H1 (cell line): ENCODE data around the gene OTOL1. TPM values are rescaled to one million over a fixed set of nuclear protein-coding genes. Genes with fewer than 3 reads are reported as not detected.

Experiments used
- CTCF ChIA-PET: fragments of 300-600 bp; sonication (Branson Sonifier 250); formaldehyde crosslinking; loops from one replicate; lab custom pipeline; 2021; ENCODE audit not compliant: partially characterized antibody; lab: Charles Lee
- POLR2A ChIA-PET: fragments of 300-600 bp; sonication (Branson Sonifier 250); formaldehyde crosslinking; loops from one replicate; lab custom pipeline; 2021; ENCODE audit warnings: inconsistent platforms; ENCODE audit not compliant: partially characterized antibody; lab: Charles Lee
- DNase-seq, 2 experiments: peaks; one replicate each; pipeline versions ENCODE4 v3.0.0 to v3.0.0-alpha.2; 2010 to 2022; ENCODE audit warnings: low spot score in 2 of 2, low read depth in 1 of 2, mixed read lengths in 1 of 2
- FAIRE-seq: peaks from 2 replicates; lab custom pipeline; 2011; peaks lifted over from hg19 to GRCh38; lab: Jason Lieb, UNC
- H2AFZ ChIP-seq: 2 replicates; pipeline ENCODE4 v1.8.1; 2012; ENCODE audit warnings: low read length, inconsistent platforms
- H2AK5ac ChIP-seq: 2 replicates; pipeline ENCODE4 v1.6.1; 2013; ENCODE audit warnings: low read depth, low read length
- H2BK120ac ChIP-seq: replicated peaks from 2 replicates; pipeline ENCODE3; 2013; ENCODE audit warnings: low read depth, low read length, inconsistent platforms
- H2BK12ac ChIP-seq: 2 replicates; pipeline ENCODE4 v1.6.1; 2013; ENCODE audit warnings: low read depth, low read length
- H2BK15ac ChIP-seq: 2 replicates; pipeline ENCODE4 v1.6.1; 2013; ENCODE audit warnings: low read length
- H2BK20ac ChIP-seq: 2 replicates; pipeline ENCODE4 v1.6.1; 2013; ENCODE audit warnings: low read length
- H2BK5ac ChIP-seq: 2 replicates; pipeline ENCODE4 v1.6.1; 2013; ENCODE audit warnings: low read depth, low read length
- H3K14ac ChIP-seq: 2 replicates; pipeline ENCODE4 v1.6.1; 2013; ENCODE audit warnings: inconsistent platforms; ENCODE audit not compliant: insufficient read length
- H3K18ac ChIP-seq: 2 replicates; pipeline ENCODE4 v1.6.1; 2013; ENCODE audit warnings: low read length; ENCODE audit errors: extremely low read depth
- H3K23ac ChIP-seq: 2 replicates; pipeline ENCODE4 v1.6.1; 2013; ENCODE audit warnings: inconsistent platforms; ENCODE audit not compliant: insufficient read length
- H3K23me2 ChIP-seq: 2 replicates; pipeline ENCODE4 v1.6.1; 2013; ENCODE audit warnings: low read depth, low read length
- H3K27ac ChIP-seq: 2 replicates; pipeline ENCODE4 v1.6.1; 2011; ENCODE audit warnings: low read depth, low read length, inconsistent platforms
- H3K27me3 ChIP-seq, 4 experiments: replicated peaks in 1 of 4; 1 replicate in 1 of 4; 2 replicates in 3 of 4; pipeline versions ENCODE4 v1.6.1 to v1.8.1; 2011 to 2013; ENCODE audit warnings: low read length in 3 of 4, mild to moderate bottlenecking in 3 of 4, inconsistent platforms in 2 of 4, mixed read lengths in 2 of 4, moderate library complexity in 1 of 4; ENCODE audit not compliant: control insufficient read depth in 3 of 4, insufficient read depth in 3 of 4; ENCODE audit errors: extremely low read depth in 1 of 4
- H3K36me3 ChIP-seq, 4 experiments: 2 replicates each; pipeline versions ENCODE4 v1.6.1 to v1.8.1; 2011 to 2013; ENCODE audit warnings: mild to moderate bottlenecking in 4 of 4, low read length in 3 of 4, moderate library complexity in 2 of 4, control low read depth in 1 of 4, inconsistent platforms in 1 of 4; ENCODE audit not compliant: insufficient read depth in 4 of 4, control insufficient read depth in 2 of 4
- H3K4ac ChIP-seq: replicated peaks from 2 replicates; pipeline ENCODE3; 2013; ENCODE audit warnings: low read length, low read depth, mixed read lengths, inconsistent platforms; ENCODE audit not compliant: insufficient read length
- H3K4me1 ChIP-seq, 4 experiments: replicated peaks in 1 of 4; 1 replicate in 1 of 4; 2 replicates in 3 of 4; pipeline versions ENCODE4 v1.6.1 to v1.8.1; 2011 to 2013; ENCODE audit warnings: low read length in 3 of 4, inconsistent platforms in 2 of 4, mixed read lengths in 1 of 4; ENCODE audit not compliant: insufficient read depth in 4 of 4, control insufficient read depth in 3 of 4
- H3K4me2 ChIP-seq, 2 experiments: 2 replicates each; pipeline versions ENCODE4 v1.6.1 to v1.8.1; 2011 to 2013; ENCODE audit warnings: low read depth in 2 of 2, low read length in 2 of 2, control low read depth in 1 of 2, inconsistent platforms in 1 of 2, mild to moderate bottlenecking in 1 of 2; ENCODE audit not compliant: insufficient read depth in 1 of 2
- H3K4me3 ChIP-seq, 4 experiments: fragments of 200-600, 300-600 bp in 1 of 4; sonication (generic), shearing (Covaris generic), sonication (Bioruptor Twin) in 1 of 4; 2 replicates each; pipeline versions ENCODE4 v1.5.1 to v1.8.1; 2011 to 2016; ENCODE audit warnings: low read length in 4 of 4, low read depth in 3 of 4, control low read depth in 2 of 4, inconsistent platforms in 2 of 4, mild to moderate bottlenecking in 2 of 4, mixed read lengths in 1 of 4, moderate library complexity in 1 of 4; ENCODE audit not compliant: insufficient read depth in 2 of 4; ENCODE audit errors: extremely low read depth in 1 of 4
- H3K56ac ChIP-seq: replicated peaks from 2 replicates; pipeline ENCODE3; 2013; ENCODE audit warnings: low read depth, mild to moderate bottlenecking, mixed read lengths, low read length, inconsistent platforms; ENCODE audit not compliant: insufficient read length
- H3K79me1 ChIP-seq: 2 replicates; pipeline ENCODE4 v1.6.1; 2013; ENCODE audit warnings: low read depth, low read length, control low read depth
- H3K79me2 ChIP-seq, 2 experiments: 2 replicates each; pipeline versions ENCODE4 v1.6.1 to v1.8.1; 2012 to 2013; ENCODE audit warnings: low read length in 2 of 2, mild to moderate bottlenecking in 2 of 2, inconsistent platforms in 1 of 2; ENCODE audit not compliant: insufficient read depth in 2 of 2, control insufficient read depth in 1 of 2
- H3K9ac ChIP-seq, 4 experiments: replicated peaks in 1 of 4; 1 replicate in 1 of 4; 2 replicates in 3 of 4; pipeline versions ENCODE4 v1.6.1 to v1.8.1; 2011 to 2013; ENCODE audit warnings: low read depth in 3 of 4, low read length in 3 of 4, control low read depth in 2 of 4, mild to moderate bottlenecking in 2 of 4, moderate library complexity in 2 of 4, inconsistent platforms in 1 of 4; ENCODE audit errors: extremely low read depth in 1 of 4
- H3K9me3 ChIP-seq, 2 experiments: 2 replicates each; pipeline versions ENCODE4 v1.6.1 to v1.8.1; 2012 to 2013; ENCODE audit warnings: mild to moderate bottlenecking in 2 of 2, moderate library complexity in 2 of 2, control low read depth in 1 of 2, inconsistent platforms in 1 of 2, low read depth in 1 of 2, low read length in 1 of 2, mixed read lengths in 1 of 2; ENCODE audit not compliant: insufficient read depth in 2 of 2
- H4K20me1 ChIP-seq, 2 experiments: replicated peaks in 1 of 2; 2 replicates each; pipeline versions ENCODE3 to v1.8.1; 2011 to 2013; ENCODE audit warnings: inconsistent platforms in 2 of 2, low read length in 2 of 2, mild to moderate bottlenecking in 1 of 2; ENCODE audit not compliant: insufficient read depth in 2 of 2, control insufficient read depth in 1 of 2
- H4K5ac ChIP-seq: 2 replicates; pipeline ENCODE4 v1.6.1; 2013; ENCODE audit warnings: low read length, low read depth, mixed read lengths, inconsistent platforms; ENCODE audit not compliant: insufficient read length
- H4K8ac ChIP-seq: 2 replicates; pipeline ENCODE4 v1.8.0; 2013; ENCODE audit warnings: mild to moderate bottlenecking, moderate library complexity, low read length, inconsistent platforms; ENCODE audit not compliant: insufficient read depth; ENCODE audit errors: extremely low read depth
- H4K91ac ChIP-seq: replicated peaks from 2 replicates; pipeline ENCODE3; 2013; ENCODE audit warnings: low read length, mixed read lengths, inconsistent platforms; ENCODE audit not compliant: insufficient read length
- BACH1 ChIP-seq: IDR thresholded peaks from 2 replicates; pipeline ENCODE4 v1.6.1; 2012; ENCODE audit warnings: low read length, improper control_type of control experiment
- CBX8 ChIP-seq: fragments of 300-800, 300-1000 bp; sonication (generic); IDR thresholded peaks from 2 replicates; pipeline ENCODE4 v1.7.1; 2016; ENCODE audit warnings: low read depth, low read length, borderline replicate concordance
- HDAC2 ChIP-seq, 2 experiments: fragments of 300-600 bp in 1 of 2; sonication (generic) in 1 of 2; IDR thresholded peaks; 2 replicates each; pipeline ENCODE4 v1.6.1; 2011 to 2012; ENCODE audit warnings: low read depth in 2 of 2, low read length in 2 of 2, mild to moderate bottlenecking in 2 of 2, moderate library complexity in 2 of 2, borderline replicate concordance in 1 of 2, inconsistent platforms in 1 of 2
- MAFK ChIP-seq: IDR thresholded peaks from 2 replicates; pipeline ENCODE4 v1.6.1; 2012; ENCODE audit warnings: low read depth, mild to moderate bottlenecking, improper control_type of control experiment, low read length
- PHF8 ChIP-seq: fragments of 200-600 bp; sonication (generic); conservative IDR thresholded peaks from 2 replicates; pipeline ENCODE4 v1.7.1; 2012; ENCODE audit warnings: low read depth, mild to moderate bottlenecking, inconsistent platforms, low read length, moderate library complexity
- SP2 ChIP-seq: IDR thresholded peaks from 2 replicates; pipeline ENCODE4 v1.6.1; 2012; ENCODE audit warnings: mild to moderate bottlenecking, low read length, inconsistent platforms
- SUZ12 ChIP-seq: fragments of 200-600 bp; sonication (generic); IDR thresholded peaks from 2 replicates; pipeline ENCODE4 v1.6.1; 2012; ENCODE audit warnings: mild to moderate bottlenecking, inconsistent platforms, low read length, moderate library complexity, mixed read lengths
- TEAD4 ChIP-seq: IDR thresholded peaks from 2 replicates; pipeline ENCODE4 v1.6.1; 2012; ENCODE audit warnings: low read depth, low read length, inconsistent platforms, mixed read lengths
- WGBS, 2 experiments: shearing (Covaris generic) in 1 of 2; methylation state at CpG; one replicate each; pipeline versions ENCODE4 v1.1.6 to v1.1.7; 2013 to 2015; ENCODE audit warnings: low lambda C conversion rate in 2 of 2, mixed read lengths in 2 of 2, inconsistent platforms in 1 of 2, low coverage in 1 of 2, missing lambda C conversion rate in 1 of 2; ENCODE audit not compliant: insufficient replicate concordance in 2 of 2, insufficient coverage in 1 of 2, insufficient read length in 1 of 2; ENCODE audit errors: extremely low coverage in 1 of 2, missing lambda C conversion rate in 1 of 2; 5-methylcytosine and 5-hydroxymethylcytosine counted together
- polyA plus RNA-seq, 7 experiments: library from polyadenylated mRNA; depleted of rRNA in 3 of 7; stranded (reverse) in 5 of 7; unstranded in 2 of 7; fragments of >200 nt in 5 of 7; fragments of 200-250 nt in 2 of 7; gene quantifications; 1 replicate in 5 of 7; 2 replicates in 1 of 7; 4 replicates in 1 of 7; pipeline versions ENCODE4 v1.2.1 to v1.2.3, GENCODE V29; 2011 to 2013; ENCODE audit warnings: missing spikeins in 2 of 7, mixed read lengths in 2 of 7
- total RNA-seq: library from RNA; stranded (reverse); fragmentation: NEBNext Ultra II Directional; extraction: Animal tissue kit (Norgen Biotek cat#: 25700); gene quantifications from 2 replicates; pipeline ENCODE4 v1.2.1, GENCODE V29; 2021
- TF ChIP-seq, protein P1 (sequence below): IDR thresholded peaks from 2 replicates; pipeline ENCODE4 v1.6.1; 2012; ENCODE audit warnings: inconsistent platforms
- TF ChIP-seq, protein P2 (sequence below), 3 experiments: IDR thresholded peaks; 1 replicate in 2 of 3; 2 replicates in 1 of 3; pipeline versions ENCODE4 v1.5.1 to v1.6.1; 2011; ENCODE audit warnings: low read length in 3 of 3, mild to moderate bottlenecking in 3 of 3, inconsistent platforms in 2 of 3, low read depth in 1 of 3, moderate library complexity in 1 of 3; ENCODE audit not compliant: insufficient read depth in 1 of 3; ENCODE audit errors: control extremely low read depth in 1 of 3

Gene OTOL1
- total and polyA plus RNA-seq, 2 of the 8 experiments (the other 6 are each of a cell fraction or from before 2014, with no cell fraction given) = not detected

DNA sequence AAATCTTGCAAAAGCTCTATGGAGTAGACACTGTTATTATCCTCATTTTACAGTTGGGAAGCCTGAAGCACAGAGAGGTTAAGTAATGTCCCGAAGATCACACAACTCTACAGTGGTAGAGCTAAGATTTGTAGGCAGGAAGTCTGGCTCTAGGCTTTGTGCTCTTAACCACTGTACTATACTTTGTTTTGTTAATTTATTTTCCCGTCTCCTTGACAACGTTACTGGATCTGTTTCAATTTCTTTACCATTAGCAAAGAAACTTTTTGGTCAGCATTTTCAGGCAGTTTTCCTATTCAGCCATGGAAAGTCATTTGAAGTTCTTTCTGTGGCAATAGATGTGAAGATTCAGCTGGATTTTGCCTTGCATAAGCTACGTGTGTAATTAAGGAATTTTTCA is 51.7 kb downstream of the OTOL1 start:
- no peak overlapping the region for H4K8ac ChIP-seq
- H3K4me1 ChIP-seq = no peaks in the 10 kb centered on the region
- CTCF ChIA-PET = interaction anchor here (0.5 kb wide), 1 partner anchor 32 kb away, joined by 4 read pairs; no protein-coding TSS in a partner anchor
- H2BK120ac ChIP-seq = no peak overlapping the region
- H3K23ac ChIP-seq = no peak overlapping the region
- 76% methylated on average over 4 of the region's 4 CpGs; no CpG with 5 or more reads in 1 of the 2 experiments for WGBS, 2 experiments
- H3K79me1 ChIP-seq = no peaks in the 10 kb centered on the region
- H3K18ac ChIP-seq = no peak overlapping the region
- no peak overlapping the region for H4K91ac ChIP-seq
- no peak overlapping the region for H3K4me2 ChIP-seq
- no peak overlapping the region for H3K27ac ChIP-seq
- H2BK5ac ChIP-seq = no peak overlapping the region
- H3K27me3 ChIP-seq = peaks cover 0 to 1% (median 0%) of the 10 kb centered on the region in 4 experiments; a peak in 1 of 7 replicates
- H3K56ac ChIP-seq = no peak overlapping the region
- no peak overlapping the region for H3K9ac ChIP-seq
- no peaks in the 10 kb centered on the region for H4K20me1 ChIP-seq
- H3K4me3 ChIP-seq = no peak overlapping the region
- H3K36me3 ChIP-seq = no peaks in the 10 kb centered on the region
- H2AK5ac ChIP-seq = no peak overlapping the region
- DNase-seq (no peak), FAIRE-seq (no peak)
- H3K4ac ChIP-seq = no peak overlapping the region
- H4K5ac ChIP-seq = no peak overlapping the region
- no peaks in the 10 kb centered on the region for H3K79me2 ChIP-seq
- H2BK20ac ChIP-seq = no peak overlapping the region
- no peak overlapping the region for H2BK12ac ChIP-seq
- no peak for TF ChIP-seq SP2
- no peak for TF ChIP-seq CBX8
- no peak for TF ChIP-seq SUZ12
- TF ChIP-seq, protein P1, sequence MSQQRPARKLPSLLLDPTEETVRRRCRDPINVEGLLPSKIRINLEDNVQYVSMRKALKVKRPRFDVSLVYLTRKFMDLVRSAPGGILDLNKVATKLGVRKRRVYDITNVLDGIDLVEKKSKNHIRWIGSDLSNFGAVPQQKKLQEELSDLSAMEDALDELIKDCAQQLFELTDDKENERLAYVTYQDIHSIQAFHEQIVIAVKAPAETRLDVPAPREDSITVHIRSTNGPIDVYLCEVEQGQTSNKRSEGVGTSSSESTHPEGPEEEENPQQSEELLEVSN = no peak
- TF ChIP-seq BACH1 = no peak
- no peak for TF ChIP-seq MAFK
- no peak for TF ChIP-seq HDAC2 (IDR thresholded peaks at IDR 0.05; ENCODE audit: borderline replicate concordance in 1 of 2, low read depth in 2 of 2, low read length in 2 of 2)
- no peak for TF ChIP-seq PHF8
- no peak for TF ChIP-seq TEAD4
- TF ChIP-seq, protein P2, sequence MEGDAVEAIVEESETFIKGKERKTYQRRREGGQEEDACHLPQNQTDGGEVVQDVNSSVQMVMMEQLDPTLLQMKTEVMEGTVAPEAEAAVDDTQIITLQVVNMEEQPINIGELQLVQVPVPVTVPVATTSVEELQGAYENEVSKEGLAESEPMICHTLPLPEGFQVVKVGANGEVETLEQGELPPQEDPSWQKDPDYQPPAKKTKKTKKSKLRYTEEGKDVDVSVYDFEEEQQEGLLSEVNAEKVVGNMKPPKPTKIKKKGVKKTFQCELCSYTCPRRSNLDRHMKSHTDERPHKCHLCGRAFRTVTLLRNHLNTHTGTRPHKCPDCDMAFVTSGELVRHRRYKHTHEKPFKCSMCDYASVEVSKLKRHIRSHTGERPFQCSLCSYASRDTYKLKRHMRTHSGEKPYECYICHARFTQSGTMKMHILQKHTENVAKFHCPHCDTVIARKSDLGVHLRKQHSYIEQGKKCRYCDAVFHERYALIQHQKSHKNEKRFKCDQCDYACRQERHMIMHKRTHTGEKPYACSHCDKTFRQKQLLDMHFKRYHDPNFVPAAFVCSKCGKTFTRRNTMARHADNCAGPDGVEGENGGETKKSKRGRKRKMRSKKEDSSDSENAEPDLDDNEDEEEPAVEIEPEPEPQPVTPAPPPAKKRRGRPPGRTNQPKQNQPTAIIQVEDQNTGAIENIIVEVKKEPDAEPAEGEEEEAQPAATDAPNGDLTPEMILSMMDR (IDR thresholded peaks at IDR 0.05; ENCODE audit: control extremely low read depth in 1 of 3, insufficient read depth in 1 of 3, low read depth in 1 of 3, low read length in 3 of 3) = no peak
- no peak overlapping the region for H3K14ac ChIP-seq
- no peaks in the 10 kb centered on the region for H3K9me3 ChIP-seq
- no peaks in the 10 kb centered on the region for H3K23me2 ChIP-seq
- H2AFZ ChIP-seq = no peak overlapping the region
- POLR2A ChIA-PET = no interaction called here
- H2BK15ac ChIP-seq = no peak overlapping the region
